ENCODE data around the gene DNAL1.
"Not testable (repeated sequence)": the region's sequence is repeated elsewhere in the genome, so short reads cannot be mapped to it uniquely, and the experiment has no call there.

DNAL1 gene

GRCh38 chr14:73640796-73641365 is 3.9 kb upstream of the DNAL1 start:
- Histone ChIP-seq H3K4me3 (ENCODE audit: low read depth in 1 of 2, low read length in 1 of 2) (no peak overlapping the region), H3K4me1 (ENCODE audit: control insufficient read depth in 1 of 2, insufficient read depth in 1 of 2, low read depth in 1 of 2, low read length in 1 of 2) (peaks cover 11 to 17% of the 10 kb centered on the region in 2 experiments), H3K9me3 (no peaks in the 10 kb centered on the region), H3K27me3 (peaks cover 18% of the 10 kb centered on the region), H3K27ac (no peak overlapping the region), H3K36me3 (no peaks in the 10 kb centered on the region)
- no peak for TF ChIP-seq CTCF (IDR thresholded peaks at IDR 0.05)

- H3K9me3 ChIP-seq = no peaks in the 10 kb centered on the region
- peaks cover 11 to 17% of the 10 kb centered on the region in 2 experiments for H3K4me1 ChIP-seq (ENCODE audit: control insufficient read depth in 1 of 2, insufficient read depth in 1 of 2, low read depth in 1 of 2, low read length in 1 of 2)
- peak overlapping the region; percentile 30 for H3K27ac ChIP-seq
- TF ChIP-seq CTCF (IDR thresholded peaks at IDR 0.05) = no peak
- H3K4me3 ChIP-seq (ENCODE audit: low read depth in 1 of 2, low read length in 1 of 2) = peak overlapping the region; percentile 60 to 70
- no peaks in the 10 kb centered on the region for H3K36me3 ChIP-seq
- no peaks in the 10 kb centered on the region for H3K27me3 ChIP-seq
Measured at GRCh38 chr14:73645248-73645610, 443 bp downstream of the DNAL1 start.

DNA sequence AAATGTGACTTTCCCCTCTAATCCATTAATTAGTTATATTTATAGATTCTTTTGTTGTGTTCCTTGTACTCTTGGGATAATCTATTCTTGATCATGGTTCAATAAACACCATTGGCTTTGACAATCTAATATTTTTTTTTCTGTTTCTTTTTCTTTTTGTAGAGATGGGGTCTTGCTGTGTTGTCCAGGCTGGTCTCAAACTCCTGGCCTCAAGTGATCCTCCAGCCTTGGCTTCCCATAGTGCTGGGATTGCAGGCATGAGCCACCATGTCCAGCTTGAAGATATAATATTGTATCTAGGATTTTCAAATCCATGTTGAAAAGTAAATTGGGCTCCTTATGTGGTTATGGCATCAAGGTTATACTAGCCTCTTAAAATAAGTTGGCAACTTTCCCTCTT is 6.2 kb downstream of the DNAL1 start:
- Histone ChIP-seq H3K27ac (no peak overlapping the region), H3K4me3 (ENCODE audit: low read depth in 1 of 2, low read length in 1 of 2) (no peak overlapping the region), H3K4me1 (ENCODE audit: control insufficient read depth in 1 of 2, insufficient read depth in 1 of 2, low read depth in 1 of 2, low read length in 1 of 2) (no peaks in the 10 kb centered on the region), H3K36me3 (no peaks in the 10 kb centered on the region), H3K9me3 (no peaks in the 10 kb centered on the region), H3K27me3 (no peaks in the 10 kb centered on the region)
- TF ChIP-seq CTCF (IDR thresholded peaks at IDR 0.05) = no peak

DNA sequence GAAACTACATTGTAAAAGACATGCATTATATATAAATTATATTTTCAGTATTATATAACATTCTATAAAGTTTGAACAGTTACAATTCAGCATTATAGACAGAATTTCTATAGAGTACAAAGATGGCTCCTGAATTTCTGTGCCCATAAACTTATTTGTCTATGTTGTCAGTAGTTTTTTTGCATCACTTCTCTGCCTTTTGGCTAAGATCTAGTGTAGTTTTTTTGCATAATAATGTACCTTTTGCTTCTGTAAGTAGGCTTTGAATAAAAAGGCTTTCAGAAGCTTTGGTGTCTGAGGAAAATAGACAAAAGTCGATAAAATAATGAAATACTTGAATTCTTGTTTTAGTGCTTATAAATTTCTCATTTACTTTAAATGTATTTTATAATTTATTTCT is 11.1 kb downstream of the DNAL1 start:
- Histone ChIP-seq H3K9me3 (no peaks in the 10 kb centered on the region), H3K4me1 (ENCODE audit: control insufficient read depth in 1 of 2, insufficient read depth in 1 of 2, low read depth in 1 of 2, low read length in 1 of 2) (no peaks in the 10 kb centered on the region), H3K36me3 (no peaks in the 10 kb centered on the region), H3K4me3 (ENCODE audit: low read depth in 1 of 2, low read length in 1 of 2) (no peak overlapping the region), H3K27ac (no peak overlapping the region), H3K27me3 (no peaks in the 10 kb centered on the region)
- TF ChIP-seq CTCF (IDR thresholded peaks at IDR 0.05) = no peak

GRCh38 chr14:73659202-73659601 is 14.4 kb downstream of the DNAL1 start:
- not testable (repeated sequence) for H3K27ac ChIP-seq; H3K36me3 ChIP-seq; H3K9me3 ChIP-seq; H3K4me3 ChIP-seq (ENCODE audit: low read depth in 1 of 2, low read length in 1 of 2); H3K4me1 ChIP-seq (ENCODE audit: control insufficient read depth in 1 of 2, insufficient read depth in 1 of 2, low read depth in 1 of 2, low read length in 1 of 2); H3K27me3 ChIP-seq

DNA sequence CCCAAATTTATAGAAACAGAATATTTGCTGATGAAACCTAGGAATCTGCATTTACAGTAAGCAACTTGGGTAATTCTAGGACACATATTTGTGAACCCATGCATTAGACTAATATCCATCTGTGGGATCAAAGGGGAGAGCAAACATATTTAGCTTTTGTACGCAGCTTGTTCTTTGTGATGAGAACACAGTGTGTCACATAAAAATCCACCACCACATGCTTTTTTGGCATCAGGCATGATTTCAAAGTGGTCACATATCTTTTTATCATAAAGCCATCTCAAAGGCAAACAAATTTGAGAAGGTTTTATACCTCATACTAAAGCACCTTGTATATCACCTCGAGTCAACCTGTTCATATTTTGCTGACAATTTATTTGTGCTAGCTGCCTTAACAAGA is 15.7 kb downstream of the DNAL1 start:
- H3K4me1 ChIP-seq (ENCODE audit: control insufficient read depth in 1 of 2, insufficient read depth in 1 of 2, low read depth in 1 of 2, low read length in 1 of 2) = no peaks in the 10 kb centered on the region
- H3K27me3 ChIP-seq = no peaks in the 10 kb centered on the region
- no peak for TF ChIP-seq CTCF (IDR thresholded peaks at IDR 0.05)
- H3K9me3 ChIP-seq = no peaks in the 10 kb centered on the region
- no peak overlapping the region for H3K27ac ChIP-seq
- H3K4me3 ChIP-seq (ENCODE audit: low read depth in 1 of 2, low read length in 1 of 2) = no peak overlapping the region
- H3K36me3 ChIP-seq = no peaks in the 10 kb centered on the region
